Stomach (tissue), 4 donors: ENCODE data around the gene PPP2CA.

ENCODE experiments used
- EP300 ChIP-seq: sonication (generic); formaldehyde crosslinking; IDR thresholded peaks from one replicate; pipeline ENCODE4 v1.6.1; 2017; ENCODE audit warnings: antibody characterized with exemption
- POLR2AphosphoS5 ChIP-seq, 3 donors: sonication (generic); formaldehyde crosslinking; IDR thresholded peaks; one replicate each; pipeline ENCODE4 v1.6.1; 2016; ENCODE audit warnings: antibody characterized with exemption in 3 of 3
- TF ChIP-seq, protein P1 (sequence below), 7 experiments: fragments of 450-650 bp in 4 of 7; fragments of 200-600 bp in 3 of 7; sonication (generic) in 3 of 7; IDR thresholded peaks; one replicate each; pipeline ENCODE4 v1.5.1; 2016 to 2019; ENCODE audit warnings: antibody characterized with exemption in 7 of 7, control low read depth in 2 of 7, mild to moderate bottlenecking in 1 of 7

DNA sequence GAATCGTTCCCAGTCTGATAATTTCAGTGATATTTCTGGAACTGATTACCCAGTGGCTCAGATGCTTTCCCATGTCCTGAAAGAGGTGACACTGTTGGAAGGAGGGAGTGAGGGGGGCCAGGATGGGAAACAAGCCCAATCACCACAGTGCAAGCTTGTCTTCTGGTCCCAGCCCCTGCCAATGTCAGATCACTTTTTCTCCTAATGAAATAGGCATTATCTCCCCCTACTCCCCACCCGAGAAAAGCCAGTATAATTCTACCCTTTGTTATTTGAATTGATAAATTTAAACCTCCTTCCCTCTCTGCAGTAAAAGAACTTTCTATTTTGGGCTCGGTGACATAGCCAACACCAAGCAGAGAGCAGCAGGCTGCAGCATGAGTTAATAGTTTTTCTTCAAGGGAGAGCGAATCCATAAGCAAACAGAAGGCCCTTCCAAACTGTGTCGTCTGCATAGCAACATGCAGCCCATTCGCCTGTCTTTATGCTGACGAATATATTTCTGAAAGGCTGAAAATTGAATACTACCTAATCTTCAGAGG, 14.6 kb upstream of the PPP2CA start:
- TF ChIP-seq, protein P1, sequence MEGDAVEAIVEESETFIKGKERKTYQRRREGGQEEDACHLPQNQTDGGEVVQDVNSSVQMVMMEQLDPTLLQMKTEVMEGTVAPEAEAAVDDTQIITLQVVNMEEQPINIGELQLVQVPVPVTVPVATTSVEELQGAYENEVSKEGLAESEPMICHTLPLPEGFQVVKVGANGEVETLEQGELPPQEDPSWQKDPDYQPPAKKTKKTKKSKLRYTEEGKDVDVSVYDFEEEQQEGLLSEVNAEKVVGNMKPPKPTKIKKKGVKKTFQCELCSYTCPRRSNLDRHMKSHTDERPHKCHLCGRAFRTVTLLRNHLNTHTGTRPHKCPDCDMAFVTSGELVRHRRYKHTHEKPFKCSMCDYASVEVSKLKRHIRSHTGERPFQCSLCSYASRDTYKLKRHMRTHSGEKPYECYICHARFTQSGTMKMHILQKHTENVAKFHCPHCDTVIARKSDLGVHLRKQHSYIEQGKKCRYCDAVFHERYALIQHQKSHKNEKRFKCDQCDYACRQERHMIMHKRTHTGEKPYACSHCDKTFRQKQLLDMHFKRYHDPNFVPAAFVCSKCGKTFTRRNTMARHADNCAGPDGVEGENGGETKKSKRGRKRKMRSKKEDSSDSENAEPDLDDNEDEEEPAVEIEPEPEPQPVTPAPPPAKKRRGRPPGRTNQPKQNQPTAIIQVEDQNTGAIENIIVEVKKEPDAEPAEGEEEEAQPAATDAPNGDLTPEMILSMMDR (IDR thresholded peaks at IDR 0.05): no peak
- TF ChIP-seq POLR2AphosphoS5 (IDR thresholded peaks at IDR 0.05) (no peak), EP300 (no peak)
